CD4-positive, alpha-beta T cell (primary cell): ENCODE results near the gene HOXC9. TPM values are rescaled to one million over a fixed set of nuclear protein-coding genes. Genes with fewer than 3 reads are reported as not detected.

Experiments
- ATAC-seq: fragments of 200-7000 bp; cut with Tn5 transposase; one replicate; pipeline ENCODE4 v1.10.0; 2022; ENCODE audit warnings: mild to moderate bottlenecking; ENCODE audit not compliant: poor library complexity
- CTCF ChIA-PET: fragments of 350-600 bp; sonication (Branson Sonifier 250); formaldehyde crosslinking; loops from one replicate; lab custom pipeline; 2021; ENCODE audit warnings: antibody characterized with exemption, inconsistent platforms; lab: Charles Lee
- POLR2A ChIA-PET: fragments of 350-600 bp; sonication (Branson Sonifier 250); formaldehyde crosslinking; loops from one replicate; lab custom pipeline; 2021; ENCODE audit warnings: antibody characterized with exemption, inconsistent platforms; lab: Charles Lee
- DNase-seq, 14 experiments: peaks; one replicate each; pipeline ENCODE4 v3.0.0-alpha.2; 2013 to 2020; ENCODE audit warnings: mixed read lengths in 2 of 14
- H3K27ac ChIP-seq, 2 donors: one replicate each; pipeline versions ENCODE4 v1.5.1 to v1.7.0; 2013; ENCODE audit warnings: low read length in 2 of 2, low read depth in 1 of 2, mild to moderate bottlenecking in 1 of 2
- H3K27me3 ChIP-seq, 2 experiments: 1 replicate in 1 of 2; 2 replicates in 1 of 2; pipeline versions ENCODE4 v1.6.1 to v1.7.0; 2013; ENCODE audit warnings: low read length in 2 of 2, control low read depth in 1 of 2, mild to moderate bottlenecking in 1 of 2, moderate library complexity in 1 of 2; ENCODE audit not compliant: insufficient read depth in 2 of 2, control insufficient read depth in 1 of 2
- H3K36me3 ChIP-seq: one replicate; pipeline ENCODE4 v1.6.1; 2013; ENCODE audit warnings: low read length, control low read depth; ENCODE audit not compliant: insufficient read depth
- H3K4me1 ChIP-seq: one replicate; pipeline ENCODE4 v1.6.1; 2013; ENCODE audit warnings: low read length, control low read depth; ENCODE audit not compliant: insufficient read depth
- H3K4me3 ChIP-seq: one replicate; pipeline ENCODE4 v1.5.1; 2013; ENCODE audit warnings: mild to moderate bottlenecking, low read length, moderate library complexity
- H3K9me3 ChIP-seq, 2 experiments: 1 replicate in 1 of 2; 2 replicates in 1 of 2; pipeline versions ENCODE4 v1.6.1 to v1.7.0; 2013; ENCODE audit warnings: low read length in 2 of 2, mild to moderate bottlenecking in 2 of 2, control low read depth in 1 of 2, moderate library complexity in 1 of 2; ENCODE audit not compliant: control insufficient read depth in 1 of 2, insufficient read depth in 1 of 2
- H3K27ac Mint-ChIP-seq: one replicate; pipeline ENCODE4 v1.8.0; 2020; ENCODE audit warnings: mixed read lengths
- H3K27me3 Mint-ChIP-seq: one replicate; pipeline ENCODE4 v1.8.0; 2021; ENCODE audit warnings: mixed read lengths
- H3K36me3 Mint-ChIP-seq: one replicate; pipeline ENCODE4 v1.8.0; 2021; ENCODE audit warnings: low read depth, mixed read lengths
- H3K4me1 Mint-ChIP-seq: one replicate; pipeline ENCODE4 v1.8.0; 2021; ENCODE audit warnings: low read depth, mixed read lengths
- H3K4me3 Mint-ChIP-seq: one replicate; pipeline ENCODE4 v1.8.0; 2020; ENCODE audit warnings: mild to moderate bottlenecking, mixed read lengths
- H3K9me3 Mint-ChIP-seq: one replicate; pipeline ENCODE4 v1.8.0; 2020; ENCODE audit warnings: mixed read lengths
- intact Hi-C, 2 experiments: fragments of 100-400 bp; cut with DNase I in 1 of 2; cut with micrococcal nuclease in 1 of 2; formaldehyde crosslinking; loops; one replicate each; pipeline versions ENCODE4 v1.15.1 to v1.9.0; 2023 to 2025; cut with DNase I, micrococcal nuclease
- total RNA-seq, 174 experiments: library from RNA in 2 of 174; stranded (reverse) in 2 of 174; gene quantifications; one replicate each; pipeline ENCODE4 v1.2.3 and lab custom pipeline; 2021 to 2026
- TF ChIP-seq, protein P1 (sequence below): fragments of 200-600 bp; IDR thresholded peaks from one replicate; pipeline ENCODE4 v1.8.0; 2022; ENCODE audit warnings: antibody characterized with exemption, mild to moderate bottlenecking

Gene HOXC9
- total RNA-seq, 2 experiments from 2014 or later = not detected

- POLR2A ChIA-PET = no interaction called here
- Histone ChIP-seq H3K4me3 (no peak overlapping the region), H3K27me3 (peaks cover 81 to 98% of the 10 kb centered on the region in 2 experiments), H3K36me3 (no peaks in the 10 kb centered on the region), H3K9me3 (peaks cover 0 to 51% of the 10 kb centered on the region in 2 experiments), H3K4me1 (peaks cover 39% of the 10 kb centered on the region), H3K27ac (no peak overlapping the region)
- H3K9me3 Mint-ChIP-seq = no peaks in the 10 kb centered on the region
- no peak overlapping the region for H3K27ac Mint-ChIP-seq
- TF ChIP-seq, protein P1, sequence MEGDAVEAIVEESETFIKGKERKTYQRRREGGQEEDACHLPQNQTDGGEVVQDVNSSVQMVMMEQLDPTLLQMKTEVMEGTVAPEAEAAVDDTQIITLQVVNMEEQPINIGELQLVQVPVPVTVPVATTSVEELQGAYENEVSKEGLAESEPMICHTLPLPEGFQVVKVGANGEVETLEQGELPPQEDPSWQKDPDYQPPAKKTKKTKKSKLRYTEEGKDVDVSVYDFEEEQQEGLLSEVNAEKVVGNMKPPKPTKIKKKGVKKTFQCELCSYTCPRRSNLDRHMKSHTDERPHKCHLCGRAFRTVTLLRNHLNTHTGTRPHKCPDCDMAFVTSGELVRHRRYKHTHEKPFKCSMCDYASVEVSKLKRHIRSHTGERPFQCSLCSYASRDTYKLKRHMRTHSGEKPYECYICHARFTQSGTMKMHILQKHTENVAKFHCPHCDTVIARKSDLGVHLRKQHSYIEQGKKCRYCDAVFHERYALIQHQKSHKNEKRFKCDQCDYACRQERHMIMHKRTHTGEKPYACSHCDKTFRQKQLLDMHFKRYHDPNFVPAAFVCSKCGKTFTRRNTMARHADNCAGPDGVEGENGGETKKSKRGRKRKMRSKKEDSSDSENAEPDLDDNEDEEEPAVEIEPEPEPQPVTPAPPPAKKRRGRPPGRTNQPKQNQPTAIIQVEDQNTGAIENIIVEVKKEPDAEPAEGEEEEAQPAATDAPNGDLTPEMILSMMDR = no peak
- no peak overlapping the region for H3K4me3 Mint-ChIP-seq
- ATAC-seq (no peak), DNase-seq (no peak)
- CTCF ChIA-PET = interaction anchor here (1.4 kb wide), 1 partner anchor 28 kb away, joined by 3 read pairs; no protein-coding TSS in a partner anchor
- H3K36me3 Mint-ChIP-seq = no peaks in the 10 kb centered on the region
- intact Hi-C loops = no loop called here
- H3K4me1 Mint-ChIP-seq = peaks cover 32% of the 10 kb centered on the region
- peaks cover 97% of the 10 kb centered on the region for H3K27me3 Mint-ChIP-seq
Observed at GRCh38 chr12:53977596-53978445, 22.1 kb upstream of the HOXC9 start.

DNA sequence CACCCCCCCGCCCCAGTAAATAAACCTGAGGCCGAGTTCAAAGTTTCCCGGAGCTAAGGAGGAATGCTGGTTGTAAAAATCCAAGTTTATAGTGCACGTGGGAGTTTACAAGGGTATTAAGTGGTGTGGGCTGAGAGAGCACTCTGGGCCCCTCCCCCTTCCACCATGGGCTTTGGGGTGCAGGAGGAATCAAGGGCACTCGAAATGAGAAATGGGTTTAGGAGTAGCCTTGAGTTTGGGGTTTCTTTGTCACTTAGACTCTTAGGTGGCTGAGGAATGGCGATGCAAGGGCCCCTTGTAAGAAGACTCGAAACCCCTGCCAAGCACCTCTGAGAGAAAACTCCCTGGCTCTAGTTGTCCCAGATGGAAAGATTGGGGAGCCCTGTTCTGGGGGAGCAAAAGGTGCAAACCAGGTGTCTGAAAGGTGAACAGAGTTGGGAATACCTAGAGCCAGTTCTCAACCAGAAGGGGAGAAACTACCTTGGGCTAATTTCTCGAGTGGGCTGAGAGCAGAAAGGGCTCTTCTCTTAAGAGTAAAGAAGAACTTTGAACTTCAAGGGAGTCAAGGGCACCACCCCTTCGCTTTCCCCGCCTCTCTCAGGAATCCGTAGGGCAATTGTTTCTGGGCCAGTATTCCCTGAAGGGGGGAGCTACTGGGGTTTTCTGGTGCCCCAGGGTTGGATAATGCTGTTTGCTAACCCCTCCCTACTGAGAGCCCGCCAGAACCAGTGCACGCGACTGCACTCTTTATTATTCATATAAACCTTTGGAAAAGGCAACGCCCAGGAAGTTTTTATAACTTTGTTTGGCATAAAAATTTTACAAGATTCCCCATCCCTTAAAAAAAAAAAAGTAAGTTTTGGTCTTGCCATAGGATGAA, 21.2 kb upstream of the HOXC9 start:
- no peak overlapping the region for H3K4me3 ChIP-seq
- ChIA-PET POLR2A (no interaction called here), CTCF (interaction anchor here (1.0 to 1.4 kb wide), 2 partner anchors 12 to 27 kb away, joined by 3 to 4 read pairs; no protein-coding TSS in a partner anchor)
- no peaks in the 10 kb centered on the region for H3K9me3 Mint-ChIP-seq
- H3K36me3 Mint-ChIP-seq = no peaks in the 10 kb centered on the region
- DNase-seq (no peak), ATAC-seq (no peak)
- peaks cover 25% of the 10 kb centered on the region for H3K4me1 Mint-ChIP-seq
- no peak overlapping the region for H3K27ac Mint-ChIP-seq
- intact Hi-C loops = no loop called here
- H3K36me3 ChIP-seq = no peaks in the 10 kb centered on the region
- H3K27me3 Mint-ChIP-seq = peaks cover 98% of the 10 kb centered on the region
- H3K4me1 ChIP-seq = peaks cover 36% of the 10 kb centered on the region
- H3K9me3 ChIP-seq = peaks cover 0 to 49% of the 10 kb centered on the region in 2 experiments
- TF ChIP-seq, protein P1 = no peak
- no peak overlapping the region for H3K4me3 Mint-ChIP-seq
- H3K27me3 ChIP-seq = peaks cover 82 to 98% of the 10 kb centered on the region in 2 experiments
- no peak overlapping the region for H3K27ac ChIP-seq

- DNase-seq (no peak), ATAC-seq (no peak)
- TF ChIP-seq, protein P1 = no peak
- Histone ChIP-seq H3K36me3 (no peaks in the 10 kb centered on the region), H3K27ac (no peak overlapping the region), H3K4me3 (no peak overlapping the region), H3K27me3 (peaks cover 89 to 96% of the 10 kb centered on the region in 2 experiments), H3K4me1 (peaks cover 33% of the 10 kb centered on the region), H3K9me3 (peaks cover 4 to 49% of the 10 kb centered on the region in 2 experiments)
- Mint-ChIP-seq H3K27ac (no peak overlapping the region), H3K9me3 (no peaks in the 10 kb centered on the region), H3K4me1 (peaks cover 19% of the 10 kb centered on the region), H3K27me3 (peaks cover 96% of the 10 kb centered on the region), H3K4me3 (no peak overlapping the region), H3K36me3 (no peaks in the 10 kb centered on the region)
- intact Hi-C loops = no loop called here
- POLR2A ChIA-PET = no interaction called here
- CTCF ChIA-PET = no interaction called here
Observed at GRCh38 chr12:53980104-53980801, 19.7 kb upstream of the HOXC9 start.
